ENCODE data around the gene SCAMP5. TPM values are rescaled to one million over a fixed set of nuclear protein-coding genes. Genes with fewer than 3 reads are reported as not detected.

SCAMP5 gene
- total and polyA plus RNA-seq, 2 donors, result 2.3 to 8.4 TPM

DNA sequence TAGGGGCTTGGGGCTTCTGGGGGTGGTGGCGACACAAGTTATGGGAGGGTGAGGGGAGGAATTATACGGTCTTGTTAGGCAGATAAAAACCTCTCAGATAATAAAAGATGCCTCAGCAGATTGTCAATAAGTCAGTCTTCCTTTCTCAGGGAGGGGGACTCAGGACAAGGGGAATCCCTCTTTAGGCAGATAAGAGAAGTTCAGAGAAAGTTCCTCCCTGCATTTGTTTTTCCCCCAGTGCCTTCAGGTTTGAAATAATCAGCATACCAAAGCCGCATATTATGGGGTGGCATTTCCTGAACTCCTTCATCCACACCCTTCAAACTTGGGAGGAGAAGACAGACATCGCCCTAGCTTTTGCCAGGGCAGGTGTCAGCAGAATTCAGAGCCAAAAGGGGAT, 36.5 kb downstream of the SCAMP5 start:
- H3K27ac ChIP-seq (ENCODE audit: low read depth in 1 of 2, low read length in 1 of 2), result no peak overlapping the region
- peaks cover 5 to 43% of the 10 kb centered on the region in 2 donors for H3K4me1 ChIP-seq (ENCODE audit: control insufficient read depth in 2 of 2, insufficient read depth in 2 of 2, low read length in 2 of 2)
- DNase-seq (ENCODE audit: low read depth in 6 of 9, low spot score in 9 of 9), result no peak
- 47% methylated on average over 4 of the region's 4 CpGs for WGBS
- H3K36me3 ChIP-seq (ENCODE audit: control insufficient read depth in 2 of 2, insufficient read depth in 2 of 2, low read length in 1 of 2), result peaks cover 0 to 15% of the 10 kb centered on the region in 2 donors
- H3K27me3 ChIP-seq (ENCODE audit: control insufficient read depth in 2 of 2, insufficient read depth in 1 of 2, low read length in 1 of 2), result no peaks in the 10 kb centered on the region
- peaks cover 0 to 3% of the 10 kb centered on the region in 2 donors for H3K9me3 ChIP-seq (ENCODE audit: control insufficient read depth in 2 of 2, insufficient read depth in 1 of 2, low read length in 1 of 2)
- no peak overlapping the region for H3K4me3 ChIP-seq (ENCODE audit: low read length in 2 of 2)

- no peak for DNase-seq (ENCODE audit: low read depth in 6 of 9, low spot score in 9 of 9)
- Histone ChIP-seq H3K36me3 (ENCODE audit: control insufficient read depth in 2 of 2, insufficient read depth in 2 of 2, low read length in 1 of 2) (peaks cover 0 to 15% of the 10 kb centered on the region in 2 donors), H3K27me3 (ENCODE audit: control insufficient read depth in 2 of 2, insufficient read depth in 1 of 2, low read length in 1 of 2) (no peaks in the 10 kb centered on the region), H3K27ac (ENCODE audit: low read depth in 1 of 2, low read length in 1 of 2) (no peak overlapping the region), H3K9me3 (ENCODE audit: control insufficient read depth in 2 of 2, insufficient read depth in 1 of 2, low read length in 1 of 2) (peaks cover 0 to 3% of the 10 kb centered on the region in 2 donors), H3K4me3 (ENCODE audit: low read length in 2 of 2) (no peak overlapping the region), H3K4me1 (ENCODE audit: control insufficient read depth in 2 of 2, insufficient read depth in 2 of 2, low read length in 2 of 2) (peaks cover 5 to 43% of the 10 kb centered on the region in 2 donors)
- WGBS, result 99% methylated on average over 2 of the region's 2 CpGs
Measured at GRCh38 chr15:75032395-75032794, 37.0 kb downstream of the SCAMP5 start.

GRCh38 chr15:75033809-75034208, 38.4 kb downstream of the SCAMP5 start:
- peaks cover 0 to 3% of the 10 kb centered on the region in 2 donors for H3K9me3 ChIP-seq (ENCODE audit: control insufficient read depth in 2 of 2, insufficient read depth in 1 of 2, low read length in 1 of 2)
- no peak overlapping the region for H3K4me3 ChIP-seq (ENCODE audit: low read length in 2 of 2)
- peaks cover 5 to 39% of the 10 kb centered on the region in 2 donors for H3K4me1 ChIP-seq (ENCODE audit: control insufficient read depth in 2 of 2, insufficient read depth in 2 of 2, low read length in 2 of 2)
- no peaks in the 10 kb centered on the region for H3K27me3 ChIP-seq (ENCODE audit: control insufficient read depth in 2 of 2, insufficient read depth in 1 of 2, low read length in 1 of 2)
- H3K27ac ChIP-seq (ENCODE audit: low read depth in 1 of 2, low read length in 1 of 2), result no peak overlapping the region
- H3K36me3 ChIP-seq (ENCODE audit: control insufficient read depth in 2 of 2, insufficient read depth in 2 of 2, low read length in 1 of 2), result peaks cover 0 to 8% of the 10 kb centered on the region in 2 donors
- no peak for DNase-seq (ENCODE audit: low read depth in 6 of 9, low spot score in 9 of 9)
- WGBS, result 60% methylated on average over 6 of the region's 6 CpGs

GRCh38 chr15:75034615-75035014, 39.3 kb downstream of the SCAMP5 start:
- Histone ChIP-seq H3K27ac (ENCODE audit: low read depth in 1 of 2, low read length in 1 of 2) (no peak overlapping the region), H3K4me1 (ENCODE audit: control insufficient read depth in 2 of 2, insufficient read depth in 2 of 2, low read length in 2 of 2) (peaks cover 3 to 39% of the 10 kb centered on the region in 2 donors), H3K4me3 (ENCODE audit: low read length in 2 of 2) (no peak overlapping the region), H3K27me3 (ENCODE audit: control insufficient read depth in 2 of 2, insufficient read depth in 1 of 2, low read length in 1 of 2) (no peaks in the 10 kb centered on the region), H3K36me3 (ENCODE audit: control insufficient read depth in 2 of 2, insufficient read depth in 2 of 2, low read length in 1 of 2) (peaks cover 0 to 5% of the 10 kb centered on the region in 2 donors), H3K9me3 (ENCODE audit: control insufficient read depth in 2 of 2, insufficient read depth in 1 of 2, low read length in 1 of 2) (no peaks in the 10 kb centered on the region)
- 90% methylated on average over 8 of the region's 8 CpGs for WGBS
- no peak for DNase-seq (ENCODE audit: low read depth in 6 of 9, low spot score in 9 of 9)

DNA sequence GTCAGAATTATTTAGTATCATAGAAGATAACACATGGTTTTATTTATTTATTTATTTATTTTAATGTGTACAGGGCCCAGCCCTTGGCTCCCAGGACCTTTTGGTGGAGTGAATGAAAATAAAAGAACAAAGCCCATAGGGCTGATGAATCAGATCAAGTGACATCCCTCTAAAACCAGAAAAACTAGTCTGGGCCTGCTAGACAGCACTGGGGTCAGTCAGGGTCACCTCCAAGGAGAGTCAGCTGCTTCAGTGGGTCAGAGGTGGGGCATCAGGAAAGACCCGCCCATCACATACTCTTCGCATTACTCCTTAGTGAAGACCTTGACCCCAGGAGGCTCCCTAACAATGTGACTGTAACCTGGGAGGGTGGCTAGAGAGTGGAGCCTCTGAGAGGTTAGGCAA, 40.9 kb downstream of the SCAMP5 start:
- Histone ChIP-seq H3K4me1 (ENCODE audit: control insufficient read depth in 2 of 2, insufficient read depth in 2 of 2, low read length in 2 of 2) (peaks cover 0 to 32% of the 10 kb centered on the region in 2 donors), H3K27me3 (ENCODE audit: control insufficient read depth in 2 of 2, insufficient read depth in 1 of 2, low read length in 1 of 2) (no peaks in the 10 kb centered on the region), H3K9me3 (ENCODE audit: control insufficient read depth in 2 of 2, insufficient read depth in 1 of 2, low read length in 1 of 2) (no peaks in the 10 kb centered on the region), H3K27ac (ENCODE audit: low read depth in 1 of 2, low read length in 1 of 2) (no peak overlapping the region), H3K4me3 (ENCODE audit: low read length in 2 of 2) (no peak overlapping the region), H3K36me3 (ENCODE audit: control insufficient read depth in 2 of 2, insufficient read depth in 2 of 2, low read length in 1 of 2) (peaks cover 0 to 5% of the 10 kb centered on the region in 2 donors)
- 97% methylated on average over 2 of the region's 2 CpGs for WGBS
- DNase-seq (ENCODE audit: low read depth in 6 of 9, low spot score in 9 of 9), result no peak

DNA sequence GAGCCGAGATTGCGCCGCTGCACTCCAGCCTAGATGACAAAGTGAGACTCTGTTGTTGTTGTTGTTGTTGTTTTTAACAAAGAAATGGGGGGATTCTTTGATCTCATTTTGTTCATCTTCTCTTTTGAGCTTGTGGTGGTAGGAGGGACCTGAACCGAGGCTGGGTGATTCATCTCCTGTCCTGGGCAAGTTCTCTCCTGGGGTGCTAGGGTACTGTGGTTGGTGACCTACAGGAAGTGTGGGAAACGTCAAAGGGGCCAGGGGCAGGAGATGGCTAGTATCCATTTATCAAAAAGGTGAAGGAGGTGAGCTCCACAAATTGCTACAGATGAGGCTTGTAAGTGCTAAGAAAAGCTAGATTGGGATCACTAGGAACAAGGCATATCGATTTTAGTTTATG, 42.3 kb downstream of the SCAMP5 start:
- DNase-seq (ENCODE audit: low read depth in 6 of 9, low spot score in 9 of 9), result no peak
- Histone ChIP-seq H3K9me3 (ENCODE audit: control insufficient read depth in 2 of 2, insufficient read depth in 1 of 2, low read length in 1 of 2) (no peaks in the 10 kb centered on the region), H3K27ac (ENCODE audit: low read depth in 1 of 2, low read length in 1 of 2) (no peak overlapping the region), H3K4me1 (ENCODE audit: control insufficient read depth in 2 of 2, insufficient read depth in 2 of 2, low read length in 2 of 2) (peaks cover 0 to 24% of the 10 kb centered on the region in 2 donors), H3K27me3 (ENCODE audit: control insufficient read depth in 2 of 2, insufficient read depth in 1 of 2, low read length in 1 of 2) (no peaks in the 10 kb centered on the region), H3K4me3 (ENCODE audit: low read length in 2 of 2) (no peak overlapping the region), H3K36me3 (ENCODE audit: control insufficient read depth in 2 of 2, insufficient read depth in 2 of 2, low read length in 1 of 2) (peaks cover 0 to 5% of the 10 kb centered on the region in 2 donors)
- 72% methylated on average over 6 of the region's 6 CpGs for WGBS

- no peak for DNase-seq (ENCODE audit: low read depth in 6 of 9, low spot score in 9 of 9)
- peaks cover 0 to 5% of the 10 kb centered on the region in 2 donors for H3K36me3 ChIP-seq (ENCODE audit: control insufficient read depth in 2 of 2, insufficient read depth in 2 of 2, low read length in 1 of 2)
- H3K4me1 ChIP-seq (ENCODE audit: control insufficient read depth in 2 of 2, insufficient read depth in 2 of 2, low read length in 2 of 2), result peaks cover 0 to 28% of the 10 kb centered on the region in 2 donors
- H3K27me3 ChIP-seq (ENCODE audit: control insufficient read depth in 2 of 2, insufficient read depth in 1 of 2, low read length in 1 of 2), result no peaks in the 10 kb centered on the region
- no peak overlapping the region for H3K27ac ChIP-seq (ENCODE audit: low read depth in 1 of 2, low read length in 1 of 2)
- 81% methylated on average over 3 of the region's 3 CpGs for WGBS
- H3K4me3 ChIP-seq (ENCODE audit: low read length in 2 of 2), result no peak overlapping the region
- no peaks in the 10 kb centered on the region for H3K9me3 ChIP-seq (ENCODE audit: control insufficient read depth in 2 of 2, insufficient read depth in 1 of 2, low read length in 1 of 2)
Measured at GRCh38 chr15:75038231-75038630, 42.9 kb downstream of the SCAMP5 start.

DNA sequence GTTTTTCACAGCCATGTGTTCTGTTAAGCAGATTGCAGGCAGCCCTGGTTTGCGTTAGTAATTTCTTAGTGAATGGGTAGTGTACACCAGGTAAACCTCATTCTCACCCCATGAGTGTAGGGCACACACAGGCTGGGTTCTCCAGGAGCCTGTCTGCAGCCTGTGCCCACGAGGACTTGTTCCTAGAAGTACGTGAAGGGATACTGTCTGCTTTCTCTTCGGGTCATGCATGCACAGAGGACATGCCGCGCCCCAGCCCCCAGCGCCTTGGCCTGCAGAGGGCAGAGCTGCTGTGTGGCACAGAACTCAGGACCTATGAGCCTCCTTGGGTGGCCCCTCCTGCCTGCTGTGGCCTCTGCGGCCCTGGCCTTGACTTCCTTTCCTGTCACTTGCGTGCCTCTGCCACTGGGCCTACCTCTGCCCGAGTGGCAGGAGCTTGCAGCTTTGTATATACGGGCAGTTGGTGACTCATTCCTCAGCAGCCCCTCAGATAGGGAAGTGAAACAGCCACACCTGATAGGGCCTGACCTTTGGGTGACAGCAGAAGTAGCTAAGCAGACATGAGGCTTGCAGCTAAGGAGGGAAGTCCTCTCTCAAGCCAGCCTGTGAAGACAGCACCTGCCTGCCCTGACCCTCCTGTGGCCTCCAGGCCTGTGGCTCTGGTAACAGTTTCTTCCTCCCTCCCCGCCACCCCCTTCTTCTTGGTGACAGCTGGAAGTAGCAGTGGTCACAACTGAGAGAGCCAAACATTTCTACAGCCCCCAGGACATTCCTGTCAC, 47.6 kb downstream of the SCAMP5 start:
- 31% methylated on average over 12 of the region's 12 CpGs for WGBS
- peak in 3 of 9 donors; percentile 42 to 72 (median 58) for DNase-seq (ENCODE audit: low read depth in 6 of 9, low spot score in 9 of 9)
- Histone ChIP-seq H3K36me3 (ENCODE audit: control insufficient read depth in 2 of 2, insufficient read depth in 2 of 2, low read length in 1 of 2) (peaks cover 5 to 6% of the 10 kb centered on the region in 2 donors), H3K4me3 (ENCODE audit: low read length in 2 of 2) (no peak overlapping the region), H3K9me3 (ENCODE audit: control insufficient read depth in 2 of 2, insufficient read depth in 1 of 2, low read length in 1 of 2) (no peaks in the 10 kb centered on the region), H3K27ac (ENCODE audit: low read depth in 1 of 2, low read length in 1 of 2) (peak overlapping the region; percentile 44 to 67), H3K27me3 (ENCODE audit: control insufficient read depth in 2 of 2, insufficient read depth in 1 of 2, low read length in 1 of 2) (no peaks in the 10 kb centered on the region), H3K4me1 (ENCODE audit: control insufficient read depth in 2 of 2, insufficient read depth in 2 of 2, low read length in 2 of 2) (peaks cover 3 to 53% of the 10 kb centered on the region in 2 donors)

DNA sequence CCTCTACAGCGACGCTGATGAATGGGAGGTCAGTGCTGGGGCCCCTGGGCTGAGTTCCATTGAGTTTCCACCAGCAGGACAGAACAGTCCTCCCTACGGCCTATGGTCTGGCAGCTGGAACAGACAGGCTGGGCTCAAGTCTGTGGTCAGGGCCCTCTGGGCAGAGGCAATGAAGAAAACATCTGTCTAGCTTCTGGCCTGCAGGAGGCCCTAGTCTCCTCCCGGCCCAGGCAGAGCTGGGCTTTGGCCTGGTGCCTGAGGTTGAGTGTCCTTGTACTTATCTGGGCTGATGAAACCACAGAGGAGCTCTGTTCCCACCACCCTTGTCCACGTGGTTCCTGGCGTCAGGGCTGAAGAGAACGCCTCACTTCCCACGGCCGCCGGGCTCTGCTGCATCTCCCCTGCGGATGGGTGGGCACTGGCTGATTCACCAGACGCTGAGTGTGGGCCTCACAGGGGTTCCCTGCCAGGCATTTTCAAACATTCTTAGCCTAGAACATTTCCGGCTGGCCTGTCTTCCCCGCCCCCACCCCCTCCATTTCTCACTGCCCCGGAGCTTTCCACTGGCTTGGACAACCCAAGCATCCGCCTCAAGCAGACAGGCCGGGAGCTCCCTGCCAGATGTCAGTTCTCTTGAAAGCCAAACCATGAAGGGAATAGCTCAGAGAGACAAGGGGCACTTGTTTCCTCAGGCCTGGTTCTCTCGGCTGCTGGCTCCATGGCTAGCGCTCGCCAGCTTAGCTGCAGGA, 48.3 kb downstream of the SCAMP5 start:
- peaks cover 10 to 11% of the 10 kb centered on the region in 2 donors for H3K36me3 ChIP-seq (ENCODE audit: control insufficient read depth in 2 of 2, insufficient read depth in 2 of 2, low read length in 1 of 2)
- peak in 1 of 9 donors; percentile 29 for DNase-seq (ENCODE audit: low read depth in 6 of 9, low spot score in 9 of 9)
- peak overlapping the region; percentile 44 to 67 for H3K27ac ChIP-seq (ENCODE audit: low read depth in 1 of 2, low read length in 1 of 2)
- H3K4me3 ChIP-seq (ENCODE audit: low read length in 2 of 2), result no peak overlapping the region
- H3K9me3 ChIP-seq (ENCODE audit: control insufficient read depth in 2 of 2, insufficient read depth in 1 of 2, low read length in 1 of 2), result no peaks in the 10 kb centered on the region
- no peaks in the 10 kb centered on the region for H3K27me3 ChIP-seq (ENCODE audit: control insufficient read depth in 2 of 2, insufficient read depth in 1 of 2, low read length in 1 of 2)
- 59% methylated on average over 20 of the region's 20 CpGs for WGBS
- H3K4me1 ChIP-seq (ENCODE audit: control insufficient read depth in 2 of 2, insufficient read depth in 2 of 2, low read length in 2 of 2), result peaks cover 3 to 57% of the 10 kb centered on the region in 2 donors

Data from thymus (tissue), 11 donors.